SHP77 treated with DMSO at 0.1 percent for 48 hours (cell line): ENCODE results near the gene KCNIP4.
"Not testable (repeated sequence)": the region's sequence is repeated elsewhere in the genome, so short reads cannot be mapped to it uniquely, and the experiment has no call there.

Source experiments
- DNase-seq: peaks from one replicate; lab custom pipeline; 2025; lab: John Stamatoyannopoulos, UW

Gene KCNIP4

DNA sequence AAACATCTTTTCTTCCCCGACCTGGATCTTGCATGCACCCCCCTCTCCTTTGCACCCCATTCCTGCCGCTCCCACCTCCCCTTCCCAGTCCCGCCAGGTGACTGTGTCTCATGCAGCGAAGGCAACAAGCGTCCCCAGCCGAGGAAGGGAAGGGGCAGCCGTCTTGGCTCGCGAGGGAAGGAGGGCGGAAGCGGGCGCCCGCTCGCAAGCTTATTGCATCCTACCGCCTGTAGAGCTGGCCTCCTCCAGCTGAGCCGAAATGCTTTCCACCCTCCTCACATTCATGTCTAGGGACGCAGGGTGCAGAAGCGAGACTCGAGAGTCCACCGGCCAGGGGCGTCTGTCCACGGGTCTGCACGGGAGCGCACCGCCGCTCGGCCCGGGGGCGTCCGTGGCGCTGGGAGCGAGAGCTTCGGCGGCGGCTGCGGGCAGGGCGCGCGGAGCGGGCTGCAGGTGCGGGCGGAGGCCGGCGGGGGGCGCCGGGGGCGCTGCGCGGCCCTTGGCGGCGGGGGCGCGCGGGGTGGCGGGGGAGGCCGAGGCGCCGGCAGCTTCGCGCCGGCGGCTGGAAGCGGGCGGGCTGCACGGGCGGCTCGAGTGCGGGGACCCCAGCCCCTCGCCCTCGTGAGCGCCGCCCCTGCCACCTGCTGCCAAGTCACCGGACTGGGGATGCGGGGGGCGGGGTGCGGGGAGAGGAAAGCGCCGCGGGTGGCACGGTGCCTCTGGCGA, at the start of gene KCNIP4:
Gene KCNIP4 (minus strand): TSS at position 426 of the 726 bp plus-strand sequence.
- DNase-seq, result no peak

DNA sequence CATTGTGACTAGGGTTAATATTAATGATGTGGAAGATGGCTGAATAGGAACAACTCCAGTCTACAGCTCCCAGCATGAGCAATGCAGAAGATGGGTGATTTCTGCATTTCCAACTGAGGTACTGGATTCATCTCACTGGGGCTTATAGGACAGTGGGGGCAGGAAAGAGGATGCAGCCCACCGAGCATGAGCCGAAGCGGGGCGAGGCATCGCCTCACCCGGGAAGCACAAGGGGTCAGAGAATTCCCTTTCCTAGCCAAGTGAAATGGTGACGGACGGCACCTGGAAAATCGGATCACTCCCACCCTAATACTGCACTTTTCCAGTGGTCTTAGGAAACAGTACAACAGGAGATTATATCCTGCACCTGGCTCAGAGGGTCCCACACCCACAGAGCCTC, 48.0 kb upstream of the KCNIP4 start:
- not testable (repeated sequence) for DNase-seq

DNA sequence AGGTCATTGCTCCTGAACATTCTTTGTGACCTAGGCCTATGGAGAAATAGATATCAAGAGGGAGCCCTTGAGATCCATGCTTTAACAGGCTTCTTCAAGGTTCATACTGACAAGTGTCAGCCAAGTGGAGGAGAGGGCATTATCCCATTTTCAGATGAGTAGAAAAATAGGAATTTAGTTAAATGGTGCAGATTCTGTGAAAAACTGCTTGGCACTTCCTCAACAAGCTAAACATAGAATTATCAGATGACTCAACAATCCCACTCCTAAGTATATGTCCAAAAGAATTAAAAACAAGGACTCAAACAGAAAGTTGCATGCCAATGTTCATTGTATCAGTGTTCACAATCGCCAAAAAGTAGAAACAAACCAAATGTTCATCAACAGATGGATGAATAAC, 43.8 kb upstream of the KCNIP4 start:
- no peak for DNase-seq

DNA sequence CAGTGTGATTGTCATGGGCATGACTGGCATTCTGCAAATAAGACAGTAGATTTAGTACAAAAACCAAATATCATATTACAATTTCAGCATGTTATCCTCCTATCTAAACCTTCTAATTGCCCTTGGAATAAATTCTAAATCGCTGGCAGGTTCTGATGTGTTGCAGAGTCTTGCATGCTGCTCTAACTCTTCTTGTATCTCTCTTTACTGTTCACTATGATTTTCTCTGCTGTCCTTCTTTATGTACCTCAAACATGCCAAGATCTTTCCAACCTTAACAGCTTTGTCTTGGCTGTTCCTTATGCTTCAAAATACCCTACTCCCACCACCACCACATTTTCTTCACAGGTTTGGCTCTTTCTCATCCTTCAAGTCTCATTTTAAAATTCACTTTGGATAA, 43.0 kb upstream of the KCNIP4 start:
- no peak for DNase-seq

DNA sequence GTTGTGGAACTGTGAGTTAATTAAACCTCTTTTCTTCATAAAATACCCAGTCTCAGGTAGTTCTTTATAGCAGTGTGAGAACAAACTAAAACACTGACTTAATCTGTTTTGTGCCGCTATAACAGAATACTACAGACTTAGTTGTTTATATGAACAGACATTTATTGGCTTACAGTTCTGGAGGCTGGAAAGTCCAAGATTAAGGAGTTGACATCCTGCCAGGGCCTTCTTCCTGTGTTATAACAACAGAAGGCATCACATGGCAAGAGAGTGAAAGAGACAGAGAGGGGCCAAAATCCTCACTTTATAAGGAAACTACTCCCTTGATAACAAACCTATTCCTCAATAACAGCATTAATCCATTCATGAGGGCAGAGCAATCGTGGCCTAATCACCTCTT, 42.5 kb upstream of the KCNIP4 start:
- no peak for DNase-seq

DNA sequence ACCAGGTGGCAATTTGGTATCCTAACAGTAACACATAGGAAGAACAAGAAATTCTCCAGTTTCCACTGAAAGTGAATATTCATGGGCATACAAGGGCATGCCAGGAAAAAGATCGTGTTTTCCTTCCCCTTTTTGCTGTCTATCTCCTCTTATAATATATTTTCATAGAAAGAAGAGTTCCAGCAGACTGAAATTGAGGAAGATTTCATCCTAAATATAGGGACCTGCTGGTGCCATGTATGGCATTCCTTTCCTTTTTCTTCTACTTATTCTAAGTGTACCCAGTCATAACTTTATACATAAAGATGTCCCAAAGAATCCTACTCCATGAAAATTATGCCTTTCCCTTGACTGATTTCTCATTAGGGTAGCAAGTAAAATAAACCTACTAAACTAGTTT, 40.8 kb upstream of the KCNIP4 start:
- no peak for DNase-seq

DNA sequence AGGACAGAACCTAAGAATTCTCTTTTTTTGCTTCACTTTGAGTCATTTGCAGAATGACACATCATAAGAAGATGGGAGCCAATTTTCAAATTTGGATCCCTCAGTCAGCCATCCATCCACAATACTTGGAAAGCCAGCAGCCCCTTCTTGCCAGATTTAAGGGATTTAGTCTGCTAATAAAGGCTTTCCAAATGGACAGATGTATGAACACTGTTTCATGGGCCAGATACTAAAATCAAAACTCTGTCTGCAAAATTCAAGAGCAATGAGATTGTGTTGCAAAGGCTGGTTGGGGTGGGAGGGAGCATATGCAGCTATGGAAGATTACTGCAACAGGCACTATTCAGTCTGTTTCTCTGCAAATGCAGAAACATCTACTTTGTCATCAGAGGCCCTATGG, 37.7 kb upstream of the KCNIP4 start:
- DNase-seq, result no peak

DNA sequence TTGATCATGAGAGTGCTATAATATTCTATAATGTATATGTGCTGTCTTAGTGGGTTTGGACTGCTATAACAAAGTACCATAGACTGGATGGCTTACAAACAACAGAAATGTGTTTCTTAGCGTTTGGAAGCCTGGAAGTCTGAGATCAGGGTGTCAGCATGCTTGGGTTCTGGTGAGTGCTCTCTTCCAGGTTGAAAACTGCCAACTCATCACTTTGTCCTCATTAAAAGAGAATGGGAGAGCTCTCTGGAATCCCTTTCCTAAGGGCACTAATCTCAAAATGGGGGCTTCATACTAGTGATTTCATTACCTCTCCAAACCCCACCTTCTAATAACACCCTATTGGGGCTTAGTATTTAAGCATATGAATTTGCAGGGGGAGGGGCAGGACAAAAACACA, 33.5 kb upstream of the KCNIP4 start:
- DNase-seq, result no peak

DNA sequence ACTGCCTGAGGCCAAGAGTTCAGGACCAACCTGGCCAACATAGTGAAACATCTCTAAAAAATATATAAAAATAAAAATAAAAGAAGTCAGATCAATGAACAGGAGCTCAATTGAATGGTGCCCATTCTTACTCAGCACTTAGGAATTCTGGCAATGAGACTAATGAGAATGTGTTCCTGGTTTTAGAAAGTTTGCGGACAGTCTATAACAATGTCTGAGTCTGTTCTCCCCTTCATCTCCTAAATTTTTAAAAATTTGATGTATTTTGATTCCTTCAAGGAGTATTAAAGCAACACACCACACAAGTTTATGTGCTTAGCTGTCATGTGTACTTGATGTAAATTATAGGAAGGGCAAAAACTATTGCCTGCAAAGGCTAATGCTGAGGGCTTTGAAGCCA, 30.6 kb upstream of the KCNIP4 start:
- DNase-seq, result no peak

DNA sequence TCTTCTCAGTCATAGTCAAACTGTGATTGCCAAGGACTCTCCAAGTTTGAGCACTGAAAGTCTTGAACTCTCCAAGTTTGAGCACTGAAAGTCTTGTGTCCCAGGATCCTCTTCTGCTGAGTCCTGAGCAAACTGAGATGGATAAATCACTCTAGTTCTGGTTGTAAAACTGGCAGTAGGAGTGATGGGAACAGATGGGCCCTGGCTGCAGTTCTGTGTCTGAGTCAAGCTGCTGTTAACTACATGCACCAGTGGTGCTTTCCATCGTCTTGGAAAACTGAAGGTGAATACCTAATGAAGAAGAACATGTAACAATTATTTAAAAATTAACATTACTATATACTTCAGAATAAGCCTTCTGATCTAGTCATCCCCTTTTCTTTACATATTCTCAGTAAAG, 27.6 kb upstream of the KCNIP4 start:
- no peak for DNase-seq

DNA sequence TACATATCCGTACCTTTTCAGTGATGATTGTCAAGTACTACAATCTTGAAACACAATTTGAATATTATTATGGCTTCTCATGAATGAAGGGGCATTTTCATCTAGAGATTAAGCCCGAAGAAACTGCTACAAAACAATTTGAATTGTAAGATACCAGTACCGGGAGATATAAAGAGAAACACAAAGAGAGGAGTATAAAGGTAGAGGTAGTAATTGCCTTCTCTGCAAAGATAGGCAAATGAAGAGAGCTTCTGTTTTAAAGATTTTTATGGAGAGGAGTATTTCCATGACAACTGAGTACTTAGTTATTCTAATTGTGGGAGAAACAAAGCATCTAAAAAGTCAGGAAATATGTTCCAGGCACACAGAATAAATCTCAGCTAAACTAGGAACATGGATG, 25.3 kb upstream of the KCNIP4 start:
- no peak for DNase-seq

DNA sequence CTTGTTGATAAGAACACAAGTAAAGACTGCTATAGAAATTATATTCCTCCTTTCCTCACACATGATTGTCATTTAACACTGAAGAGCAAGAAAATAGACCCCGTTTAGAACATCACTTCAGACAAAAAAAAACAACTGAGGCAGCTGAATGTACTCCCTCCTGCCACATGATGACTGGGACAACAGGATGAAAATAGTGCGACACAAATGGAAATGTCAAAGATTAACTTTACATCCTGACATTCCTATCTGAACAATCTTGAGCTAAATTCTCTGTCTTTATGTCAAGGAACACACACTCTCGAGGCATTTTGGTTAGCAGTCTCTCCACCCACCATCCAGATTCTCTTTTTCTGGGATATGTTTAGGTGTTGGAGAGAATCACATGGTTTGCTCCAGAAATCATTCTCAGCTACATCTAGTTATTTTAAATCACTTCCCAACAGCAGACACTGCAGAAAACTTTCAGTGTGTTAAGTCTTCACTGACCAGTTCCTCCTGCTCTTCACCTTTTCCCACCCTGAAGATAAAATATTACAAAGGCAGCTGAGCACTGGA, 16.3 kb upstream of the KCNIP4 start:
- no peak for DNase-seq

DNA sequence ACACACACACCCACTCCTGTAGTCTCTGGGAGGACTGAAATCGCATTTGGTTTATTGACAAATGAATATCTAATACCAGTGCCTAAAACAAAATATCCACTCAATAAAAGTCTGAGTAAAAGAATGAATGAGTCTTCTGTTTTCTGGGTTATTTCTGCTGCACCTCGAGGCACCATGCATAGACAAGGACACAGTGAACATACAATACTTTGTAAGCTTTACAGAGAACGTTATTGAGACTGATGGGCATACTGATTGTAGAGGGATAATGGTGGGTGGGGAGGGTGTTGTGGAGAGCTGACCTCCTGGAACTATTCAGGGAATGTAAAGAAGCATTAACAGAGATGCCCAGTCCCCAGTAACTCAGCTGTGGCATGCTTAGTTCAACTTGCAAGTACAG, 14.1 kb upstream of the KCNIP4 start:
- no peak for DNase-seq

DNA sequence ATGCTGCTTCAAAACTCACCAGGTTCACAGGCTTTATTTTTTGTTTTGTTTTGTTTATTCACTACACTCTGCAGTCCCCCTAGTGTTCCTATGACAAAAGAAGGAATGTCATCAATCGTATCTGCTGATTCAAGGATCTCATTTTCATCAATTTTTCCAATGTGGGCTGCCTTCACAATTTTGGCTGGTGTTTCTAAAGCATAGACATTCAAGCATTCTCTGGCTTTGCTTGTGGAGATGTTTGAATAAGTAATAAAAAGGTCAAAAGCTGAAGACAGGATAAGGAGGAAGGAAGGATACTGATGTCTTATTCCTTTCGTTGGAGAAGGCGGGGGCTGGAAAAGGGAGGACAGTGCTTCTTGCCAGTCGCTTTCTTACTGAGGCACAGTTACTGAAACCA, 12.2 kb upstream of the KCNIP4 start:
- DNase-seq, result no peak

DNA sequence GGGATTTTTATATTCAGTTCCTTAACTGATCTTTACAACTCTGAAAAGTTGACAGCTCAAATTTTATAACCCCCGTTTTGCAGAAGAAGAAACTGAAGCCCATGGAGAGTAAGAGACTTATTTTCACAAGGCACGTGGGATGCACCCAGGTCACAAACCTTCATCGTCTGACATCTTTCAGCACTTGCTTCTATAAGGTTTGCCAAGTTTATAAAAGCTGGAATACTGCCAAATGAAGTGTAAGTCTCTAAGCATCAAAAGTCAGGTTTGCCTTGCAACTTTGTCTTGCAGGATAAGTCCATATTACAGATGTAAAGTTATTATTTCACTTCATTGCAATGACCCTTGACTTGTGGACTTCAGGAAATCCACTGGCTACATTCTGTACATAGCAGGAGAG, 6.3 kb upstream of the KCNIP4 start:
- DNase-seq, result no peak

DNA sequence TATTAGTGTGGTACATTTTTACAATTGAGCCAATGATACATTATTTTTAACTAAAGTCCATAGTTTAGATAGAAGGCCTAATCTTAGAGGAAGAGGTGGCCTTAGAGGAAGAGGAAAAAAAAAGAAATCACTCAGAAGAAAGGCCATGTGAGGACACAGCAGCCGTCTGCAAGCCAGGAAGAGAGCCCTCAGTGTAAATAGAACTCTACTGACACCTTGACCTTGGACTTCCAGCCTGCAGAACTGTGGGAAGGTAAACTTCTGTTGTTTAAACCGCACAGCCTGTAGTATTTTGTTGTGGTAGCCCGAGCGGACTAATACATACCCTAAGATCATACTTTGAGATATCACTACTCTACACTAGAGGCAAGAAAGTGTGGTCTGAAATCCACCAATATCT, 5.1 kb upstream of the KCNIP4 start:
- no peak for DNase-seq

DNA sequence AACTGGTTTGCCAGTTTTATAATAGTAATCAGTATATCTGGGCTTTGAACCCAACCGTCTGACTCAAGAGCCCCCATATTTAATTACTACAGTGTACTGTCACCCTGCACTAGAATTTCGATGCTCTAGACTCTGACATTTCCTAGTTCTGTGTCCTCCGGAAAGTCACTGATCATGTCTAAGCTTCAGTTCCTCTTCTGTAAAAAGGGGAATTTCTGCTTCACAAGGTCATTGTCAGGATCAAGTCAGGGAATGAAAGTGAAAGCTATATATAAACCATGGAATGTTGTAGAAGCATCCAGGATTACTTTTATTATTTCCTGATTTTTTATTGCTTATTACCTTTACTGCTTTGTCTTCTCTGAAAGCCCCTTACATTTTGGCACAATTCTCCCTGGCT, 4.0 kb upstream of the KCNIP4 start:
- DNase-seq, result no peak

DNA sequence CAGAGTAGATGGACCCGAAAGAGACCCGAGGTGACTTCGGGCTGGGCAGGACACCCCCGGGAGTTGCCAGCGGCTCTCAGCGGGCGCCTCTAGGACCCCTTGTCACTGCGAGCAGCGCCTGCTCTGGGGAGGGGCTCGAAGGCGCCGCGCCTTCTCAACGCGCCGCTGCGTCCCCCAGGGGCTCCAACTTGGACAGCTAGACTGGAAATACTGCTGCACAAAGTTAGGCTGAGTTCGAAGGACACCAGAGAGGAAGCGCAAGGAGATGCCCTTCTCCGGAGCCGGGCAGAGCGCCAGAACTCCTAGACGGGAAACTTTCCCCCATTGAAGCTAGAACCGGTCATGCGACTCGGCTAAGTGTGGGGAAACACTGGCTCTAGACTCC, 493 bp upstream of the KCNIP4 start:
- no peak for DNase-seq

DNA sequence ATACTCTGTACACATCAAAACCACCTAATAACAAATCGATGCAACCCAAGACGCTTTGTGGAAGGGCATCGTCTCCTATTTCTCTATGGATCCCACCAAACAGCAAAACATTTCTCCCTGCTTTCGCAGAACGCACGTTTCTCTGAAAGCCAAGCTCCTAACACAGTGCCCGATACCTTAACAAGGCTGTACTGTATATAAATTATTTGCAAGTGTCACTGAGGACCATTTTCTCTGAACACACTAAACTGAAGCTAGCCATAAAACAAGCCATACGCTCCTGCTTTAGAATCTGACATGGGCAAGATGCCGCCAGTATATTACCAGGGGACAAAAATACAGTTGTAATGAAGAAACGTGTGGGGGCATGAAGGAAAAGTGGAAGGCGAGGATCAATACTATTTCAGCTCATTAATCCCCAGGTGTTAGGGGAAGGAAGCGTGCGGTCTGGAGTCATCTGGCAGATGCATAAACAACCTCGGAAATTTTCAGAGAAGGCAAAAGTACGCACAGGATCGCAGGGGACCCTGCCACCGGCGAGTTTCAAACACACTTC, 703 bp downstream of the KCNIP4 start:
- DNase-seq, result no peak

DNA sequence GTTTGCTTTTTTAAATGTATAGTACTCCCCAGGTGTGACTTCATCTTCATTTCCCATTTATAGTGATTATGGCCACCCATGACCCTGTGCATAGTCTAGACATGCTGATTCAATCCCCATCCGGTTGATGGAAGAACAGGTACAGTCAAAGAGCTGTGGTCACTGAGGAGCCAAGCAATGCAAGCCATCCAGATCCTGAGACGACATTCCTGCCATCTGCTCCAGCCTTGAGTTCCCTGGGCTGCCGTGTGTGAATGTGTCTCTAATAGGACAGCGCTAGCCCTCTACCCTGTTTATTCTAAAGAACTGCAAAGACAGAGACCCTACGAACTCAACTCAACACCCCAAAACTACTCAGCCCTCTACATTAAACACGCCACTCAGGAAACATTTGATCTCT, 1.7 kb downstream of the KCNIP4 start:
- DNase-seq, result no peak

DNA sequence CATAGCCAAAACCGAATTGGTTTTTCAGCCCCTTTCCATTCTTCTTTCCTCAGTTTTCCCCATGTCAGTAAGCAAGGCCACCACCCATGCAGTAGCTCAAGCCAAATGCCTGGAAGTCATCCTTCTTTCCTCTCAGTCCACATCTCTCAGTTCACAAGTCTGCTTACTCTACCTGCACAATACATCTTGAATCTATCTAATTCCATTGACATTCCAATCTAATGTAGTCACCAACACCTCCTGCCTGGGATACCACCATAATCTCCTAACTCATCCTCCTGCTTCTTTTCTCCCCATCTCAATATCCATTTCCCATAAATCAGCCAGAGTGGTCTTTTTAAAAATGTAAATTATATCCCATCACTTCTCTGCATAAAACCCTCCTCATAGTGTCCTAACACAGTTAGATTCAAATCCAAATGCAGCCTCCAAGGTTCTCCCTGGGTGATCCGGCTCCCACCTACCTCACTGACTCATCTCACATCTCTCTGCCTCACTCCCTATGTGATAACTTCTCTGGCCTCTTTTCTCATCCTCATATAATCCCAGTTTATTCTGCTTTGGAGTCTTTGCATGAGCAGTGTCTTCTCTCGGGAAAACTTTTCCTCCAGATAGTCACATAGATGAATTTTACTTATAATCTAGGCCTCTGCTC, 26.9 kb downstream of the KCNIP4 start:
- no peak for DNase-seq

DNA sequence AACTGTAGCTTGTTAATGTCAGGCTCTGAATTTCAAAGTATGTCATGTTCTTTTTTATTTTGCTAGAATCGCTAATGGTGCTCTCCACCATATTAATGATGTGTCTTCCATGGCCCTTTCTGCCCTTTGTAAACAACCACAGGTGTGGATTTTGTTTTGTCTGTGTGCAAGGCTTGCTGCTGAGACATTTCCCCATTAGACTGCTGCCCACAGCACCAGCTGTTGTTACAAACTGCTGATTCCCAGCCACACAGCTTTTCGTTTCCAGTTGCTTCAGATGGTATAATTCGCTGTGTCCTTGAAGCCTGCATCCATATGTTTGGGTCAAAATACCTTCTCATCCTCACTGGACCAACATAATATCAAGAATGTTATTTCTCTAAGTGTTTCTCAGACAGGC, 32.8 kb downstream of the KCNIP4 start:
- DNase-seq, result no peak

DNA sequence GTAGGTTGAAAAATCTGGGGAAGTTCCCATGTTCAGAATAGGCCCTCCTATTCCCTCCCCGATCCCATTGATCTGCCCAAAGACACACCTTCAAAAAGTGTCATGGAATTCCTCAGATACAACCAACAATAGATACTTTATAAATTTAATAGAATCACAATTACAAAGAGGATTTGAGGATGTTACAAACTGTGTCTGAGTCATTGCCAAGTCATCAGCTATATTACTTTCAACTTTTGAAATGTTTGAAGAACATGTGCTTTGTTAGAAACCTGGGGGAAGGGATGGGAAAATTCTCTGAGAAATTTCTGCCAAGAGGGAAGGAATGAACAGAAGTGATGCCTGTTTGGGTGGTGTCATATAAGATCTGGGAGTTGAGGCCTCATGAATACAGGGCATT, 46.7 kb downstream of the KCNIP4 start:
- no peak for DNase-seq

DNA sequence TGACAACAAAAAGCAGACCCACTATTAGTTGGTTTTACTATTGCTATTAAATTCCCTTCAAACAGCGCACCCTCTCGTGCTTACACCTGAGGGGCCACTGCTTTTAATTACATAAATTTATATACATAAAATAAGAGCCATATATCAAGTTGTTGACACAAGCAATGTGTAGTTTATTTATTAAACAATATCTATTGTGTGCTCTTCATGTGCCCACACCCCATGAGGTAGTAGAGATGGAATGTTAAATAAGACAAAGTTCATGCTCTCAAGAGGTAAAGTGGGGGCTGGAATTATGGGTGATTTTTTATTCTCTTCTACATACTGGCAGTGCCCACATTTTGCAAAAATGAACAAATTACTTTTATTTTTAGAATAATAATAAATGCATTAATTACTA, 47.3 kb downstream of the KCNIP4 start:
- no peak for DNase-seq
